Measurements from ENCODE around the gene ZC2HC1B.

- no peak for TF ChIP-seq EZH2phosphoT487 (IDR thresholded peaks at IDR 0.05; ENCODE audit: insufficient read depth, low read depth)
- TF ChIP-seq EZH2 (IDR thresholded peaks at IDR 0.05; ENCODE audit: insufficient read depth, poor library complexity, severe bottlenecking) = no peak
These were observed 3.0 kb downstream of the ZC2HC1B start for GRCh38 chr6:143867236-143867635.

Data from GM23248 (cell line).